K562 (cell line): ENCODE results near the gene CSDE1.

Experiments used
- CHD2 ChIP-seq: IDR thresholded peaks from 2 replicates; pipeline ENCODE4 v1.6.1; 2011; ENCODE audit warnings: low read depth, low read length
- ETS2 ChIP-seq: IDR thresholded peaks from 2 replicates; pipeline ENCODE4 v1.6.1; 2016; ENCODE audit warnings: borderline replicate concordance, missing genetic modification characterization, mild to moderate bottlenecking, moderate library complexity, missing compliant biosample characterization; ENCODE audit not compliant: poor library complexity, severe bottlenecking
- EZH2 ChIP-seq: IDR thresholded peaks from 2 replicates; pipeline ENCODE4 v1.6.1; 2012; ENCODE audit warnings: low read depth, mild to moderate bottlenecking, inconsistent platforms, low read length, borderline replicate concordance
- HNRNPH1 ChIP-seq: fragments of 200-400 bp; formaldehyde crosslinking; optimal IDR thresholded peaks from 2 replicates; pipeline ENCODE3; 2017; ENCODE audit warnings: low read depth, mild to moderate bottlenecking, low read length, moderate library complexity
- MAX ChIP-seq: sonication (generic); formaldehyde crosslinking; IDR thresholded peaks from 2 replicates; pipeline ENCODE4 v1.9.0; 2022; ENCODE audit warnings: mild to moderate bottlenecking, missing genetic modification reagents
- MXD1 ChIP-seq: fragments of 250-450 bp; sonication (Bioruptor Pico); IDR thresholded peaks from 2 replicates; pipeline ENCODE4 v1.8.0; 2021; ENCODE audit warnings: borderline replicate concordance, mild to moderate bottlenecking, moderate library complexity; ENCODE audit not compliant: poor library complexity, severe bottlenecking
- MXI1 ChIP-seq: IDR thresholded peaks from 2 replicates; pipeline ENCODE4 v1.6.1; 2011; ENCODE audit warnings: low read depth, mild to moderate bottlenecking, improper control_type of control experiment, low read length
- POLR2A ChIP-seq: fragments of 450-650 bp; conservative IDR thresholded peaks from 2 replicates; pipeline ENCODE4 v1.6.1; 2016
- SMARCC2 ChIP-seq: fragments of 450-650 bp; IDR thresholded peaks from 2 replicates; pipeline ENCODE4 v1.6.1; 2017; ENCODE audit warnings: antibody characterized with exemption, moderate library complexity, mild to moderate bottlenecking, low read depth
- ZBTB5 ChIP-seq: fragments of 450-650 bp; IDR thresholded peaks from 2 replicates; pipeline ENCODE4 v1.6.1; 2017; ENCODE audit warnings: antibody characterized with exemption
- ZFP36 ChIP-seq: fragments of 150-350 bp; IDR thresholded peaks from 2 replicates; pipeline ENCODE4 v1.6.1; 2018; ENCODE audit warnings: low read length, low read depth; ENCODE audit not compliant: partially characterized antibody
- ZNF280A ChIP-seq: fragments of 450-650 bp; IDR thresholded peaks from 2 replicates; pipeline ENCODE4 v1.6.1; 2018; ENCODE audit warnings: mild to moderate bottlenecking, low read depth; ENCODE audit not compliant: partially characterized antibody
- ZNF551 ChIP-seq: fragments of 250-450 bp; sonication (Bioruptor Pico); IDR thresholded peaks from 2 replicates; pipeline ENCODE4 v1.5.0; 2021; ENCODE audit warnings: mild to moderate bottlenecking, moderate library complexity

GRCh38 chr1:114756009-114756892 lies 1.5 kb downstream of the CSDE1 start:
- TF ChIP-seq ZNF280A (no peak), SMARCC2 (no peak), HNRNPH1 (no peak), POLR2A (no peak), ZFP36 (no peak), ZNF551 (no peak), ZBTB5 (no peak), MXI1 (no peak), EZH2 (no peak), ETS2 (tag) (no peak), MXD1 (CRISPR knock-in tag) (no peak), CHD2 (no peak), MAX (no peak)
